HTR-8/SVneo (cell line): ENCODE data around the gene FSCN2.

Source experiments
- DNase-seq: peaks from one replicate; pipeline ENCODE4 v3.0.0; 2011; ENCODE audit warnings: low spot score, mixed read lengths; ENCODE audit not compliant: insufficient read length
- FAIRE-seq: peaks from 2 replicates; lab custom pipeline; 2011; peaks lifted over from hg19 to GRCh38; lab: Jason Lieb, UNC

The FSCN2 gene

DNA sequence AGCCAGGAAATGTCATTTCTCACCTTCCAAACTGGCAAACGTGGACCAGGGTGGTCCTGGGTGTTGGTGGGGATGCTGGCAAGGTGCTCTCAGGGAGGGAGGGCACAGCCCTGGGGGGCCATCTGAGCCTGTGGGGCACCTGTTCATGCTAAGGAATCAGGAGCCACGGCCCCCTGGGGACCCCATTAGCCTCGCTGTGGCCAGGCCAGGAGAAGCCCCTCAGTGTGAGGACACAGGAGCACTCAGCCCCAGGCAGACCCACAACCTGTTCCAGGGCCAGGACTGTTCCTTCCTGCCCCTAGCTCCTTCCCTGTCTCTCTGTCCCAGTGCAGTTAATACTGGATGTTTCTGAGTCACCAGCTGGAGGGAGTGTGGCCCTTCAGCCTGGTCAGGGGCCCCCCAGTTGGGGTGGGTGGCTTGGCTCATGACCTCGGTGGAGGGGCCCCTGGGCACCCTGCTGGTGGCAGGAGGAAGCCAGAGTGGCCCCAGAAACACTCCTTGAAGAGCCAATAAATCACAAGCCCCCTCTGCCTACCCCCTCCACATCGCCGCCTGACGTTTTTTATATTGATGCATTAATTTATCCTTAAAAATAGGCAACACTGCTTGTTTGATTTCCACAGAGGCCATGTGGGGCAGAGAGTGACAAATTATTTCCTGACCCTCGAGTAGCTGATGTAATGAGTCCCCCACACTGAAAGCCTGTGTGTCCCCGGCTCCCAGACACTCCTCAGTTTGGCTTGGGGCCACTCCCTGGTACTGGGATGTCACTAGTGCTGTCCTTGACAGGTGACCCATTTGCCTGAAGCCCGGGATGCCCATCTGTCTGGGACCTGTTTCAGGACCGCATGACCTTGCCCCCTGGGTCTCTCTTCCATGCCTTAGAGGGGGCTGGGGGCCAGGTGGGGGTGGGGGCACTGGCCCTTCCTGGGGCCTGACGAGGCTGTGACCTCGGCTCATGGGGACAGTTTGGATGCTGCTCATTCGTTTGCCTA, 37.9 kb upstream of the FSCN2 start:
- no peak for DNase-seq
- FAIRE-seq = no peak

DNA sequence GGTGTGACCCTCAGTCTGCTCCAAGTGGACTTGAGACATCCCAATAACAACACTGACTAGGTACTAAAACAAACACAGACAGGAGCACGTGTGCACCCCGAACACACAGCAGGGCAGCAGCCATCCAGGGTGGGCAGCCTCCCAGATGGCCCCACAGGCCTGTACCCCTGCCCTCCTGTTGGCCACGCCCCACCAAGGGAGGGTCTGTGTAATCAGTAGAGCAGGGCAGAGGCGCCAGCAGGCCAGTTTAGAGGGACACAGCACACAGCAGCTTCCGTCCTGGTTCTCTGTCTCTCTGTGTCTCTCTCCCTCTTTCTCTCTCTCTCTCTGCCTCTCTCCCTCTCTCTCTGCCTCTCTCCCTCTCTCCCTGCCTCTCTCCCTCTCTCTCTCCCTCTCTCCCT, 37.0 kb upstream of the FSCN2 start:
- no peak for FAIRE-seq
- no peak for DNase-seq

DNA sequence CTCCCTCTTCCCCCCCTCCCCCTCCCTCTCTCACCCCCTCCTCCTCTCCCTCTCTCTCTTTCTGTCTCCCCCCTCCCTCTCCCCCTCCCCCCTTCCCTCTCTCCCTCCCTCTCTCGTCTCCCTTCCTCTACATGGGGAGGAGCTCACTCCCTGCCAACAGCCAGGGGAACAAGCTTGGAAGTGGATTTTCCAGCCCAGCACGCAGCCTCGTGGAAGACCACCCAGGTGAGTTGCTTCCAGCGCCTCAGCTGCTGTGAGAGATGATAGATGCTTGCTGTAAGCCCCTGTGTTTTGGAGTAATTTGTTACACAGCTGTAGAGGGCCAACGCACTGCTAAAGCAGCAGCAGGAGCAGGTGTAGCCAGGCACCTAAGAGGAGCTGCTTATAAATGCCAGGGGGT, 36.4 kb upstream of the FSCN2 start:
- FAIRE-seq = no peak
- DNase-seq = no peak

DNA sequence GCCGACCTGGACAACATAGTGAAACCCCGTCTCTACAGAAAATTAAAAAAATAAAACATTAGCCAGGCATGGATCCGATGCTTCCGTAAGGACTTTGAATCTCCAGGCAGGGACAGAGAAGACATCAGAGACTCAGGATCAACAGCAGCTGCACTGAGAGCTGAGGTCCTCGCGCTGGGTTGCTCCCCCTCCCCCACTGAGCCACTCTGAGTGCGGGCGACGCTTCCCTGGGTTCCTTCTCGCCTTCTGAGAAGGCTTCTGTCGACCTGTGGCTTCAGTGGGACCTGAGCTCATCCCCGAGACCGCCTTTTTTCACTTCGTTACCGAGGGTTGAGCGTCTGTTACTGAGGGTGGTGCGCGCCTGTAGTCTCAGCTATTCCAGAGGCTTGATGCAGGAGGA, 36.0 kb upstream of the FSCN2 start:
- FAIRE-seq = no peak
- DNase-seq = no peak

DNA sequence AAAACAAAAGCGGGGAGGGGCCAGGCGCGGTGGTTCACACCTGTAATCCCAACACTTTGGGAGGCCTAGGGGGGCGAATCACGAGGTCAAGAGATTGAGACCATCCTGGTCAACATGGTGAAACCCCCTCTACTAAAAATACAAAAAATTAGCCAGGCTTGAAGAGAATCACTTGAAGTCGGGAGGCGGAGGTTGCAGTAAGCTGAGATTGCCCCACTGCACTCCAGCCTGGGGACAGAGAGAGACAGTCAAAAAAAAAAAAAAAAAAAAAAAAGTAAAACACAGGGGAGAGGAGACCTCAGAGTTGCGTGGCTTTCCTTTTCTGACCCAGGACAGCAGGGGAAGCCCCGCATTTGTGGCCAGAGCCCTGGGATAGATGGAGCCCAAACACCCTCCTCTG, 35.5 kb upstream of the FSCN2 start:
- FAIRE-seq = no peak
- no peak for DNase-seq

DNA sequence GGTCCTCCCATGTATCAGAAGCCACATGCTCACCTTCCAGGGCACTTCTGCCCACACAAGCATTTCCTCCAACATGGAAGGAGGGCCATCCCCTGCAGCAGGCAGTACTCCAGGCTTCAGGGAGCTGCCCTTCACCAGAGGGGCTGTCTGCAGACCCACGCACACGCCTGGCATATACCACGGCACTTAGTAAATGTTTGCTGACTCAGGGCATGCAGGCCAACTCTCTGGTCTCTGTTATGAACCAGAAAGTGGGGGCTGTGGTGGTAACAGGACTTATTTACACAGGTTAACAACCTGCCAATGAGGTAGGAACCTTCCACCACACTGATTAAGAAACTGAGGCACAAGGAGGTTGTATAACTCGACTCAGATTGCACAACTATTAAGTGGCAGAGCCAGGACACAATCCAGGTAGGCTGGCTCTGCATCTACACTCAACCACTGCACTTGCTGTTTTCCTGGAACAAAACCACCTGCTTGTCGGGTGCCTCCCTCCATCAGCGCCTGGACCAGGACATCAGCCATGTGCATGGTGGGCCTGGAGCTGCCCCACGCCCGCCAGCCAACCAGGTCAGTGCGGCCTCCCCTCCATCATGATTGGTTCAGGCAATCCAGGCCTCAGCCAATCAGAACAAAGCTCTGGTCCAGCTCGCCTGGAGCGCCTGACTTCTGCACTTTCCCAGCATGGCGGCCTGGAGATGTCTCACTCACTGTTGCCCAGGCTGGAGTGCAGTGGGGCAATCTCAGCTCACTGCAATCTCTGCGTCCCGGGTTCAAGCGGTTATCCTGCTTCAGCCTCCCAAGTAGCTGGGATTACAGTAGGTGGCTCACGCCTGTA, 34.8 kb upstream of the FSCN2 start:
- FAIRE-seq = no peak
- no peak for DNase-seq

DNA sequence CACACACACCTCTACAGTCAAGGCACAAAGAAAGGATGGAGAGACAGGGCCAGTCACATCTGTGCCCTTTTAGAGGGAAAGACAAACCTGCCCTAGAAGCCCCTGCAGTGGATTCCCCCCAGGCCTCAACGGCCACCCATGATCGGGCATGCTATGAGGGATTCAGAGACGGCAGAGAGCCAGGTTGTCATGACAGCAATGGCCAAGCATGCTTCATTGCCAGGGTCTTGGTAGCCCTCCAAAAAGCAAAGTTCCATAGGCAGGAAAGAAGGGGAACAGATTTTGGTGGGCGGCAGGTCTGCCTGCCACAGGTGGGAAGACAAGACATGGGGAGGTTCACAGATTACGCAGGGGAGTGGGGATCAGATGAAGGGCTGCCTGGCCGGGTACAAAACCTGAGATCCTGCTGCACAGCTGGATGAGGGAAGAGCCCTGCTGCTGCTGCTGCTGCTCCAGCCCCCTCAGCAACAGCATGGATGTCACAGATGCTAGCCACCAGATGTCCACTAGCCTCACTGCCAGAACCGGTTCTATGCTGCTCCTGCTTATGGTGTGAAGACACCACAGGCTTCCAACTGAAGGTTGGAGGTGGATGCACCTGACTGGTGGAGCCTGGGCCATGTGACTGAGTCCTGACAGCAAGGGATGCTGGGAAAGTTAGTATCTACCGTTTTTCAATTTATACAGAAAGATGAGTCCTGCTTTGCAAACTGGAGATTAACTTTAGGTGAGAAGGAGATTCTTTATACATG, 33.4 kb upstream of the FSCN2 start:
- FAIRE-seq (peak; percentile 33), DNase-seq (no peak)

DNA sequence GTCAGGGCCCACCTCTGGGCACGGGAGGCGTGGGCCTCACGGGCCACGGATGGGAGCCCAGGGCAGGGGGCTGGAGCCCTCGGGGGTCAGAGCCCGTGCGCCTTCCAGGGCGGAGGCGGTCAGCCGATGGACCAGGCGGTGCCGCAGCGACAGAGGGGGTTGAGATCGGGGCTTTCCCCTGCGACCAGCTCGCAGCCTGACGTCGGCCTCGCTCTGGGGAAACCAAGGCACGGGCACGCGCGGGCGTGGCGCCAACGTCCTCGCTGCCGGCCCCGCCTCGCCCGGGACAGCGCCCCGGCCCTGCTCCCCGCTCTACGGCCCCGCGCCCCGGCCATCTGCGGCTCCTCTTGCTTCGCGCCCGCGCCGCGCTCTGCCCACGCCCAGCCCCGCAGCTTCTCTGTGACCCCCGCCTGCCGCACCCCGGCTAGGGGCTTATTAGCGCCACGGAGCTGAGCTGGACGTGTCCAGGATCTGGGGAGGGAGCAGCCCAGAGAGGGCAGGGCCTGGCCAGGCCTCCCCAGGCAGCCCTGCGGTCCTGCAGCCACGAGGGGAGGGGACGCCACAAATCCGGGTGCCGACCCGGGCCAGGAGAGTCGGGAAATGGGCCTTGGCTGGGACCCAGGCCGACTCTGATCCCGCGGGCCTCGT, 29.1 kb upstream of the FSCN2 start:
- FAIRE-seq = no peak
- DNase-seq = no peak

DNA sequence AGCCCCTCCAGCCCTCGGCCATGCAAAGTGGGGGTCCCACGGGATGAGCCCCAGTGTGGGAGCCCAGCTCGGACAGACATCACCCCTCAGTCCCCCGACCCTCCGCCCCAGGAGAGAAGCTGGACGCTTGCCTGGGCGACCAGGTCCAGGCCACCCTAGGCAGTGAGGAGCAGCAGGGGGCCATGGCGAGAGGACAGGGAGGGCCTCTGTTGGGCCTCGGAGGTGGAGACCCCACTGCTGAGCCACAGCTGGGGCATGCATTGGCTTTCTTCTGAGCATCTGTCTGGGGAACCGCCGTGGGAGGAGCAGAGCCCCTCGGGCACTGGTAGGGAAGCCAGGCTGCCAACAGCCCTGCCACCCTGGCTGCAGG, 28.6 kb upstream of the FSCN2 start:
- no peak for FAIRE-seq
- no peak for DNase-seq

DNA sequence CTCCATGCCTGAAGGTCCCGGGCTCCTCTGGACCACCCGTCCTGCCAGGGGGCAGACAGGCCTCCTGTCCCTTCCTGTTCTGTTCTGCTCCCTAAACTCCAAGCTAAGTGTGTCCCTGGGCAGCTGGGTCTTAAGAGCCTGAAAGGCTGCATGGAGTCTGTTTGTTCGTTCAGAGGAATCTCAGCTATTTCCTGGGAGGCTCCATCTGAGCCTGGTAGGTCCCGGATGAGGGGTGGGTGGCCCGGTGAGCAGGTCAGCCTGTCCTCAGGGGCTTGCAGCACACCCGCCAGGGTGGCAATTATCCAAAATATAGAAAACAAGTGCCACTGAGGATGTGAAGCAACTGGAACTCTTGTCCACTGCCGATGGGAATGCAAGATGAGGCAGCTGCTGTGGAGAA, 28.1 kb upstream of the FSCN2 start:
- DNase-seq (no peak), FAIRE-seq (peak; percentile 83)

DNA sequence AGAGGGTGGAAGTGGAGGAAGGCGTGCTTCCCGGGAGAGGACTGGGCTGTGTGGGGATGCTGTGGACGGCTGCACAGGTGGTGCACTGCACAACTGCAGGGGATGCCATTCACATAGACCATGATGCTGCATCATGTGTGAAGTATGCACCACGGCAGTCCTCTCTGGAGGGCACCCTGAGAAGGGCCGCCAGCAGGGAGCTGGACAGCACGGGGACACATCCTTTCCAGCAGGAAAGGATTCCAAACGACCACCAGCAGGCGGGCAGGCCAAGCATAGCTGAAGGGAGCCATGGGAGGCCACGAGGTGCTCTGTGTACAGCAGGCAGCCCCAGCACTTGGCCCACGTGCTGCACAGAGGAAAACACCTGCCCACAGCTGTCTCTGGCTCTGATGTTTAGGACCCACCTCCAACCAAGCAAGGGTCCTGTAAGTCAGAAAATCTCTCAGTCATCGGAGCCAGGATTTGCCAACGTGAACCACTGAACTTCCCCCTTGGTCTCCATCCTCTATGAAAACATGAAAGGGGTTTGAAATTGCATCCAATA, 25.6 kb upstream of the FSCN2 start:
- no peak for FAIRE-seq
- DNase-seq = no peak

DNA sequence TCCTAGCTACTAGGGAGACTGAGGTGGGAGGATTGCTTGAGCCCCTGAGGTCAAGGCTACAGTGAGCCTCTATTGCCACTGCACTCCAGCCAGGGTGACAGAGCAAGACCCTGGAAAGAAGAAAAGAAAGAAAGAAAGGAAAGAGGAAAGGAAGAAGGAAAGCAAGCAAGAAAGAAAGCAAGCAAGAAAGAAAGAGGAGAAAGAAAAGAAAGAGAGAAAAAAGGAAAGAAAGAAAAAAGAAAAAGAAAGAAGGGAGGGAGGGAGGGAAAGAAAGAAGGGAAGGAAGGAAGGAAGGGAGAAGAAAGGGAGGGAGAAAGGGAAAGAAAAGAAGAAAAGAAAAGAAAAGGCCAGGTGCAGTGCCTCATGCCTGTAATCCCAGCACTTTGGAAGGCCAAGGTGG, 24.6 kb upstream of the FSCN2 start:
- no peak for DNase-seq
- no peak for FAIRE-seq

DNA sequence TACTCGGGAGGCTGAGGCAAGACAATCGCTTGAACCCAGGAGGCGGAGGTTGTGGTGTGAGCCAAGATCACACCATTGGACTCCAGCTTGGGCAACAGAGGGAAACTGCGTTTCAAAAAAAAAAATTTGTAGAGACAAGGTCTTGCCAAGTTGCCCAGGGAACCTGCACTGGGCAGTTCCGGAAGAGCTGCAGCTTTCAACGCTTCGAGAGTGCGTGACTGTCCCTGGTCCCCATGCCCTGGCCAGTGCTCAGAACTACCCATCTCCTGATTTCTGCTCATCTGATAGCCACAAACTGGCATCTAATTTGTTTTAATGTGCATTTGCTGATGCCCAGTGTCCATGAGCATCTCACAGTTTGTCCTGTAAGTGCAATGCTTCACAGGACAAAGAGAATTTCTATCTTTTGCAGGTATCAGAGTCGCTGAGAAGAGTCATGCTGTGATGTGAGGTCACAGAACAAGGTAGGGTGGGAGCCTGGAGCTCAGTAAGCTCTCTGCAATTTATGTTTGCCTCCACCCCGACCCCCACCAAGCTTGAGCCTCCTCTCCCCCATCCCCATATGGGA, 19.5 kb upstream of the FSCN2 start:
- FAIRE-seq = peak; percentile 20
- no peak for DNase-seq

DNA sequence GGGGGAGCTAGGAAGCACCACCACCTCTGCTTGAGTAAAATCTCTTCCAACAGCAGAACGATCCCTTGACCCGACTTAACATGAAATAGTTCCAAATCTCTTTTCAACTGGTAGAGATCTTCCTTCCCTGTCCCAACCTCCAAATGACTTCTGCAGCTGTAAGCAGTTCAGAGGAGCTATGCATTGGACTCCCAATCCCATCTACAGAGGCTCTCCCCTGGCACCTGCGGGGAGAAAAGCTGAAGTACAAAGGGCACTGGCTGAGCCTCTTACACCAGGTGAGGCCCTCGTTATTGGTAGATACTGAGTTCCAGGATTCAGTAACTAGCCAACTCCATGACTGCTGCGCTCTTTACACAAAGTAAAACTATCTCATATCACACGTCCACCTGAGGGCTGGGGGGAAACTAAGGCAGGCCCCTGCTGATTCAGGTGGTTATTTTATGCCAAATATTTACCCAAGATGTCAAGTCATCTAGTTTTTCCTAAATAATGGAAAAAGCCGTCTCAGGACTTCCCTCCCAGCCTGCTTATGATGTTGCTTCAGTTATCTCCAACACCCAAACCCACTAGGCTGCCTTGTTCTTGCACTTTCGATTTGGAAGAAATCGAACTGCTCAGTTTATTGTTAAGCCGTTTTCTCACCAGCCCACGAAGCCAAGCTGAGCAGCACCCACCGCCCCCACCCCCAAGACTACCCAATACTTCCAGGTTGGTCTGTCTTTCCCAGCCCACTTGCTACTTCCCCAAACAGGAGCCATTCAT, 18.8 kb upstream of the FSCN2 start:
- FAIRE-seq (no peak), DNase-seq (no peak)

DNA sequence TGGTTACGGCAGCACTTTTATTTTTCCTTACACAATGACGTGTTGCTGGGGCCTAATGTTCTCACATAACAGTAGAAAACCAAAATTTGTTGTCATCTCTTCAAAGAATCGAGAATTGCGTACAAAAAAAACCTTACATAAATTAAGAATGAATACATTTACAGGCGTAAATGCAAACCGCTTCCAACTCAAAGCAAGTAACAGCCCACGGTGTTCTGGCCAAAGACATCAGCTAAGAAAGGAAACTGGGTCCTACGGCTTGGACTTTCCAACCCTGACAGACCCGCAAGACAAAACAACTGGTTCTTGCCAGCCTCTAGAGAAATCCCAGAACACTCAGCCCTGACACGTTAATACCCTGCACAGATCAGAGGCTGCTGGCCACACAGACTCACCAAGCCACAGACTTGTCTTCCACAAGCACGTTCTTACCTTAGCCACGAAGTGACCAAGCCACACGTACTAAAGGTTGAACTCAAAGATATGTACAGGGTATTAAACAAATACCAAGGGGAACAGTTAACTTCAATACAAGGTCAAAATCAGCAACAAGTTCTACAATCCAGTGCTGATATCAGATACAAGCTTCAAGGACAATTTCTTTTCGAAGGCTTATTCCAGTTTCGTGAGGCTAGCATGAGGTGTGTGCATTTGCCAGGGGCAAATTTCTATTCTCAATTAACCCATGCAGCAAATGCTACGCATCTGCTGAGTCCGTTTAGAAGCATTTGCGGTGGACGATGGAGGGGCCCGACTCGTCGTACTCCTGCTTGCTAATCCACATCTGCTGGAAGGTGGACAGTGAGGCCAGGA, 18.0 kb upstream of the FSCN2 start:
- FAIRE-seq = no peak
- no peak for DNase-seq

DNA sequence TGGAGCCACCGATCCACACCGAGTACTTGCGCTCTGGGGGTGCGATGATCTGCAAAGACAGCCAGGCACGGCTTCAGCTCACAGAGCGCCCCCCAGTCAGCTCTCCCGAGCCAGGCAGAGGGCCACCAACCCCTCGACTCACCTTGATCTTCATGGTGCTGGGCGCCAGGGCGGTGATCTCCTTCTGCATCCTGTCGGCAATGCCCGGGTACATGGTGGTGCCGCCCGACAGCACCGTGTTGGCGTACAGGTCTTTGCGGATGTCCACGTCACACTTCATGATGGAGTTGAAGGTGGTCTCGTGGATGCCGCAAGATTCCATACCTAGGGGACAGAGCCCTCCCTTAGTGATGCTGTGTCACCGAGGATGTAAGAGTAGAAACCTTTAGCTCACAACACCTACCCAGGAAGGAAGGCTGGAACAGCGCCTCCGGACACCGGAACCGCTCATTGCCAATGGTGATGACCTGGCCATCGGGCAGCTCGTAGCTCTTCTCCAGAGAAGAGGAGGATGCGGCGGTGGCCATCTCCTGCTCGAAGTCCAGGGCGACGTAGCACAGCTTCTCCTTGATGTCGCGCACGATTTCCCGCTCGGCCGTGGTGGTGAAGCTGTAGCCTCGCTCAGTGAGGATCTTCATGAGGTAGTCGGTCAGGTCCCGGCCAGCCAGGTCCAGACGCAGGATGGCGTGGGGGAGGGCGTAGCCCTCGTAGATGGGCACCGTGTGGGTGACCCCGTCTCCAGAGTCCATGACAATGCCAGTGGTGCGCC, 17.2 kb upstream of the FSCN2 start:
- no peak for DNase-seq
- FAIRE-seq = no peak

DNA sequence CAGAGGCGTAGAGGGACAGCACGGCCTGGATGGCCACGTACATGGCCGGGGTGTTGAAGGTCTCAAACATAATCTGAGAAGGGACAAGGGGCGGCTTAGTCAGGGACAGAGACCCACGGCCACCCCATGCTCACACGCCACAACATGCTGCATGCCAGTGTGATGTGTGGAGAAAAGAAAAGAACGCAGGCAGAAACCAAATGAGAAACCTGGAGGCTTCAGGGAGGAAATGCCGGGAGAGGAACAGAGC, 16.7 kb upstream of the FSCN2 start:
- FAIRE-seq = no peak
- DNase-seq = no peak
